ENCODE results near the gene ATP2B1. TPM values are rescaled to one million over a fixed set of nuclear protein-coding genes. Genes with fewer than 3 reads are reported as not detected.

ATP2B1 gene
- total and polyA plus RNA-seq, 2 of the 13 experiments (the other 11 are each of a cell fraction or from before 2014, with no cell fraction given) = 12.1 to 60.2 TPM

GRCh38 chr12:89706986-89707702, 1.5 kb downstream of the ATP2B1 start (continued):
- TF ChIP-seq ARID3A (IDR thresholded peaks at IDR 0.05; ENCODE audit: low read depth, low read length) = no peak
- no peak for TF ChIP-seq ZMYM3 (CRISPR knock-in tag; IDR thresholded peaks at IDR 0.05)
- no peak for TF ChIP-seq FOXJ3 (CRISPR knock-in tag; IDR thresholded peaks at IDR 0.05; ENCODE audit: borderline replicate concordance)
- no peak for TF ChIP-seq GTF2F1 (IDR thresholded peaks at IDR 0.05; ENCODE audit: low read length)
- TF ChIP-seq ASH2L (IDR thresholded peaks at IDR 0.05; ENCODE audit: insufficient read length, low read depth, low read length) = peak; percentile 24
- TF ChIP-seq ZNF781 (CRISPR knock-in tag; IDR thresholded peaks at IDR 0.05; ENCODE audit: borderline replicate concordance, not compliant biosample characterization) = no peak
- TF ChIP-seq ZBTB26 (CRISPR knock-in tag; IDR thresholded peaks at IDR 0.05; ENCODE audit: borderline replicate concordance) = no peak
- TF ChIP-seq ZNF180 (CRISPR knock-in tag; IDR thresholded peaks at IDR 0.05; ENCODE audit: borderline replicate concordance, low read depth) = no peak
- no peak for TF ChIP-seq NCOR1 (IDR thresholded peaks at IDR 0.05; ENCODE audit: borderline replicate concordance, low read length)
- no peak for TF ChIP-seq E2F5 (CRISPR knock-in tag; conservative IDR thresholded peaks at IDR 0.05)
- TF ChIP-seq ZBED4 (CRISPR knock-in tag; IDR thresholded peaks at IDR 0.05; ENCODE audit: borderline replicate concordance) = no peak
- TF ChIP-seq SOX6 (IDR thresholded peaks at IDR 0.05) = no peak
- TF ChIP-seq SOX6 (CRISPR knock-in tag; IDR thresholded peaks at IDR 0.05) = 0 out of 2 replicates have a peak, but pooled peaks have one; percentile 15
- peak; percentile 53; the same call in 1 of the 2 replicates for TF ChIP-seq ZNF605 (CRISPR knock-in tag; IDR thresholded peaks at IDR 0.05)
- no peak for TF ChIP-seq ELF1 (CRISPR knock-in tag; IDR thresholded peaks at IDR 0.05)
- no peak for TF ChIP-seq SMYD3 (CRISPR knock-in tag; IDR thresholded peaks at IDR 0.05)
